DND-41 (cell line): ENCODE results near the gene FNBP1L.

Experiments used
- CTCF ChIP-seq: IDR thresholded peaks from 2 replicates; pipeline ENCODE4 v1.5.1; 2012; ENCODE audit warnings: borderline replicate concordance, low read length, moderate library complexity, mild to moderate bottlenecking; ENCODE audit not compliant: poor library complexity, severe bottlenecking; ENCODE audit errors: extremely low read depth
- EZH2 ChIP-seq: IDR thresholded peaks from 3 replicates; pipeline ENCODE4 v1.6.1; 2012; ENCODE audit warnings: borderline replicate concordance, low read depth, mild to moderate bottlenecking, moderate library complexity, low read length, inconsistent platforms; ENCODE audit not compliant: severe bottlenecking

- TF ChIP-seq CTCF (no peak), EZH2 (no peak)
Observed at GRCh38 chr1:93559045-93559444, 111.1 kb downstream of the FNBP1L start.
